Colon (tissue), 2 donors: Measurements from ENCODE around the gene SLC7A1.

Experiments used
- FAIRE-seq: peaks from 2 replicates; lab custom pipeline; 2012; peaks lifted over from hg19 to GRCh38; lab: Jason Lieb, UNC
- donor health status: control.
- donor health status: control.

The SLC7A1 gene

DNA sequence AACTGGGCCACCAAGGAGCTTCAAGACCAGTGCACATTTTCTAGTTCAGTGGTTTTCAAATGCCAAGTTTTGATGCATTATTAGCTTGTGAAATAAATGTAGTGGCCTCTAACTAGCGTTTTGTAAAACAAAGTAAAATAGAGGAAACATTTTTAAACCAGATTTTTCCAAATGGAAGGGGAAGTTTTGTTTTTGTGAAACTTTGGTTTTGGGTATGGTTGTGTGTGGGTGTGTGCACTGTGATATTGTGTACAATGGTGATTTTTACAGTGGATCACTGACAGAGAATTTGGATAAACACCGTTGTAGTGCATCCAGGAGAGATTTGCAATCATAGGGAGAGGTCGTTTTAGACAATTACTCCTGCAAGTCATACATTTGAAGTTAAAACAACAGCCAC lies 108.9 kb downstream of the SLC7A1 start:
- no peak for FAIRE-seq

DNA sequence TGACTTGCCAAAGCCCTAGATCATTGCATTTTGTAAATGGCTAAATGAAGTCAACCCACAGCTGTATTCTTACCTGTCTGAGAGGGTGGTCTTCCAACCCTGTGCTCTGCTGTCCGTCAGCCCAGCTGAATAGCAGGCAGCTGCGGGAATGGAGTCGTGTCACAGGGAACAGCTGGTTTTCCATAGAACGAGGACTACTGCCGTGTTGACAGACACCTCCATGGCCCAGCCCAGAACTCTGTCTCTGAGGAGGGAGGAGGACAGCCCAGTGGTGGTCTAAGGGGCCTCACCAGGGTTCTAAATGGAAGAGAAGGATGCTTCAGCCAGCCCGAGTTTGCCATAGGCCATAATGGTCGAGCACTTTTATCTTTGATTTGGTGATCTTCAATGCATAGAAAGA lies 110.7 kb downstream of the SLC7A1 start:
- no peak for FAIRE-seq

DNA sequence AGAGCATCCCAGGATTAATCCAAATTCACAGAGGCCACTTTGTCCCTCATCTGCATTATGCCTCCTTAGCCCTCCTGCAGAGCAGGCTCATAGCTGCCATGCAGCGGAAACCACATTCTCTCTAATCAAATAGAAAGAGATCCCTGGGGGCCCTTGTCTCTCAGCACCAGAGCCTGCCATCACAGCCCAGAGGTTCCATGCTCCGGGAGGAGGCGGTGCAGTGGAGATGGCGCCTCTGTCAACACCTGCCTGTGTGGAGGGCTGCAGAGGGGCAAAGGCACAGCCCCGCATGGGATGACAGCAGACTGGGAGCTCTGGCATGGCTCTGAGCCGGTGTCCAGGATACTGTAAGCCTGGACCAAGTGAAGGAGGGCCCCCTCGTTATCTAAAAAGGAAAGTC lies 111.3 kb downstream of the SLC7A1 start:
- no peak for FAIRE-seq

DNA sequence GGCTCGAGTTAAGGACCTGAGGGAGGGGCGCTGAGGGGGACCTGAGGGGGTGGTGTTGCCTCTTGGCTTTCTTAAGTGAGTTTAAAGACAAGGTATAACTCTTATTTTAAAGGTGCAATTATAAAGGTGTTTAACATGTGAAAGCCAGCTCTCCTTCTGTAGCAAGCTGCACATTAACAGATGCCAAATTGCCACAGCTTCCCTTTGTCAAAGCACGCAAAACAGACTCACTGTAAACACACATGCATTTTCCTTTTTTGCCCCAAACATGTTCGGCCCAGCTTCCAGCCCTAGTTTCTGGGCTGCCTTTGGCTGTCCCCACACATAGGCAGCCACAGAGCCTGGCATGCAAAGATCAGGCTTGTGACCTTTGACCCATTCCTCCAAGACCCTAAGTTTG lies 111.9 kb downstream of the SLC7A1 start:
- no peak for FAIRE-seq

DNA sequence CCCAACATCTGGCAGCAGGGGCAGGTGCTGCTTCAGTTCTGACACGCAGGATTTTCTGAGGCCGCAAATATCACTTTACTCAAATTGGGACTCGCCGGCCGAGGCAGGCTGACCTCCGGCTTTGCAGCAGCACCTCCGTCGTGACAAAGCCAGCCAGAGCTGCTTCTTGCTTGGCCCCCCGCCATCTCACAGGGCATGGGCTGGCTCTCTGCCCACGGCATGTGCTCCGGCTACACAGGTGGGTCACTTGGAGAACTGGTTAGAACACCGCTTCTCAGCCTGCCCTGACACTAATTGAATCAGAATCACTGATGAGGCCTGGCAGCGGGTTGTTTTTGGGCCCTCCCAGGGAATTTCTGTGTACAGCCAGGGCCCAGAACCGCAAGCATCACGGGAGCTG lies 112.3 kb downstream of the SLC7A1 start:
- no peak for FAIRE-seq

DNA sequence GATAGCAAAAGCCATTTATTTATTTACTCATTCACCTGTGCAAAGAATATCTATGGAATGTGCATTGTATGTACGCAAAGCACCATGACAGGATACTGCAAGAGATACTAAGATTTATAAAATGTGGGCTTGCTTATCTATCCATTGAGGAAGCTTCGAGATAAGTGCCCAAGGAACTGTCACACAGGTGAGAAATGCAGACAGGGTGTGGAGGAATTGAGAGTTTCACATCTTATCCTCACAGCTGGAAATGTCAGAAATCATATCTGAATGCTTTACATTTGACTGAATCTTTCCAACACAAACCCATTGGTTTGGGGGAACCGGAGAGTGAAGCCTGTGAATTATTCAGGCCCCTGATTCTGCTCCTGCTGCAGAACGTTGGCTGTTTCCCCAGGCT lies 113.0 kb downstream of the SLC7A1 start:
- no peak for FAIRE-seq

DNA sequence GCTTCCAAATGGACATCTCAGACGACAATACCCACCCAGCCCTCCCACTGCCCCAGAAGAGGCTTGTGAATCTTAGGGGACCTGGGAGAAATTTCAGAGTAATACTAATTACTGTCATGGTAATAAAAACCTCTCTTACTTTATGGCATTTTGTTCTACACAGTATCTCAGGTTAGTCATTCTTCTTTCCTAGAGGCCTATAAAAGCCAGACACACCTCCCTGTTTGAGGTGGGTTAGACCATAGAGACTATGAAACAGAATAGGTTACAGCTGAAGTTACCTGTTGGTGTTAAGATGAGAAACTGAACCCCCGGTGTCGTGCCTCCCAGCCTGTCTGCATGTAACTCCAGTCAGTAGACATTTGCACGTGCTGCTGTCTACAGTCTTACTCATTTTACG lies 113.9 kb downstream of the SLC7A1 start:
- no peak for FAIRE-seq

DNA sequence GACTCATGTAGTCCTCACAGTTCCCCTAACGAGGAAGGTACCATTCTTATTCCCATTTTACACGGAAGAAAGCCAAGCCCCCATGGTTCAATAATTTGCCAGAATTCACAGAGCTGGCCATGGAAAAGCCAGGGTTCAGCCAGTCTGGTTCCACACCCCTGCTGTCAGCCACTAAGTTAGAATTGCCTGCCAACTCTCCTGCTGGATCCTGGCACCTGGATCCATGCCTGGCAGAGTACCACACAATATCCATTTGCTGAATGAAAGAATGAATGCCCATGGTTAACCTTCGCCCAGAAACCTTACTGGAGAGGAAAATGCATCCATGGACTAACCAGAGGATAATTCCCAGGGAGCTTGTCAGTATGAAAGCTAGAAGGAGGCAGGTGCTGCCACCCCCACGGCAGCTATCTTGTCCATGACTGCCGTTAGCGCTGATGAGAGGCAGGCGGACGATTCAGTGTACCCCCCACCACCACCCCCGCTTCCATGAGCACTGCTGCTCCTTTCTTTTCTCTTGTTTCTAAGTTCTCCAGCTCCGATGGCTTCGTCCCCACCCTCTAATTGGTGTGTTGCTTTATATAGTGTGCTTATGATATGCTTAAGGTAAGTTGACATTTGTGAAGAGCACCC lies 114.5 kb downstream of the SLC7A1 start:
- no peak for FAIRE-seq

DNA sequence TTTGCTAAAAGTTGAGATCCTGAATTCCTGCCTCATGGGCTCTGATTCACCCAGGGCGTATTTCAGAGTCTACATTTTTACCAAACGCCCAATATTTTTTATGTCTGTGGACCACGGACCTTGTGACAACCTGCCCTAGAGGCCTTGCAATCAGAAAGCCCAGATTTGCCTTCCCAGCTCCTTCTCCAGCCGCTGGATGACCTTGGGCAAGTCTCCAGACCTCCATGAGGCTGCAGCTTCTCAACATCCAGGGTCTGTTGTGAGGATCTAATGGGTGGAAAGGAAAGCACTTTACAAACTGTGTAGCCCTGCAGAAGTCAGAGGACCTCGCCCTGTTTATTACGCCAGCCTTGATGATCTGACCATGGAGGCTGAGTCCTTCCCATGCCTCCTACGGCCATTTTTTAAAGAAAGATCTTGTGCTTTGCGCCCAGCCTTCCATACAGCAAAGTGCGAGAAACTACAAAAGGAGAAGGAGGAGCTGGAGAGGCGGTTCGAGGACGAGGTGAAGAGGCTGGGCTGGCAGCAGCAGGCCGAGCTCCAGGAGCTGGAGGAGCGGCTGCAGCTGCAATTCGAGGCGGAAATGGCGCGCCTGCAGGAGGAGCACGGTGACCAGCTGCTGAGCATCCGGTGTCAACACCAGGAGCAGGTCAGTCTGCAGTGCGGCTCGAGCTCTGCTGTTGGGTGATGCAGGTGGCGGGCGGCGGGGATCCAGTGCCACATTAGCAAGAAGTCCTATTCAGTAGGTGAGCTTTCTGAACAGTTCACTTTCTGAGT lies 115.6 kb downstream of the SLC7A1 start:
- FAIRE-seq: no peak

DNA sequence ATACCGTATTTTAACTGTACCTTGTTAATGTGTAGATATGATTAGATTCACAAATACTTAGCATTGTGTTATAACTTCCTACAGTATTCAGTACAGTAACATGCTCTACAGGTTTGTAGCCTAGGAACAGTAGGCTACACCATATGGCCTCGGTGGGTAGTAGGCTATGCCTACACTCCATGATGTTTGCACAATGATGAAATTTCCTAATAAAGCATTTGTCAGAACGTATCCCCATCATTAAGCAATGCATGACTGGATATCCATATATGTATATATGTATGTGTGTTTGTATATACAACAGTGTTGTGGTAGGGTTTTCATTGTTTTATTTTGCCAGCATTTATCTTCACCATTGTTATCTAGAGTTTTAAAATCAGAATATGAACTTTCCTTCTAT lies 119.4 kb downstream of the SLC7A1 start:
- FAIRE-seq: no peak

DNA sequence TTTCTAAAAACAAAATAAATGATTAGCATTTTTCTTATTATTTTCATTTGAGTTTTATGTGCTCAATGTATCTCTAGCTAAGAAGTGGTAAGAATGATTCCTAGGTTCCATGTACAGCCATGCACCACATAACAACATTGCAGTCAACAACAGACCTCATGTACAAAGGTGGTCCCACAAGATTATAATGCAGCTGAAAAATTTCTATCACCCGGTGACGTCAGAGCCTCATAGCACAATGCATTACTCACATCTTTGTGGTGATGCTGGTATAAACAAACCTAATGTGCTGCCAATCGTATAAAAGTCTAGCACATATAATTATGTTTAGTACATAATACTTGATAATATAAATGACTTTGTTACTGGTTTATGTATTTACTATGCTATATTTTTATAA lies 120.5 kb downstream of the SLC7A1 start:
- no peak for FAIRE-seq

DNA sequence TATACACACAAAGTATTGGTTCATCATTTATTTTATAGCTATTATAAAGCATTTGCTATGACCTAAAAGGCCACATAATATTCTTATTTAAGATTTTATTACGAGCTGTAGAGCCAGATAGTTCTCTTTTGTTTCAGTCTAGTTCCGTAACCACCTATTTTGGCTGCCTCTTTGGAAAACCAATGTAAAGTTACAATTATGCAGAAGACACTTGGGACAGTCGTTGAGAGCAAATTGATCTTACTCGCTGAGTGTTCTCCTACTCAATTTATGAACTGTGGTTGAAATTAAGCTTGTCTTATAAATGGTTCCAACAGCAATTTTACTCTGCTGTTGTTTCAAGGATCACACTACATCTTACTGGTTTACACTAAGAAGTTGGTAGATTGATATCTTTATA lies 122.3 kb downstream of the SLC7A1 start:
- no peak for FAIRE-seq

DNA sequence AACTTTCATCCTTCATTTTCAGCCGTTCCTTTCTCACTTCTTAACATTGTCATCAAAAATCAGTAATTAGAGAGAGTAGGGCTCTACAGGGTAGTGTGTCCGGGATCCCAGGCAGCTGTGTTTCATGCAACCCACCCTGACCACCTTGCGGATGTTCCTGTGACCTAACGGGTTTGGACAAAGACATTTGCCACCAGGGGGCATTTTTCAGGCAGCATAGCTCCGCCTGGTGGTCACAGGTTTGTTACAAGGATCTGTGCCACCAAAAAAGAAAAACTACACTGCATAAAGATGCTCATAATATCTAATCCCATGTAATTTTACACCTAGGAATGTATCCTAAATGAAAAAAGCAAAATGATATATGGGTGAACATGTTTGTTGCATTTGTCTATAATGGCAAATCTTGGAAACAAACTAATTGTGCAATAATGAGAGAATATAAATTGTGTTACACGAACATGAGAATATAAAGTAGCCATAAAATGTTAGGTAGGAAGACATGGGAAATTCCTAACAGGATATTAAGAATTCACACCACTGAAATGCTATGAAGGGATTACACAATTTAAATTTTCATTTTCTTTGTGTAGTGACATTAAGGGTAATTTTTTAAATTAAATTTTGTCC lies 123.0 kb downstream of the SLC7A1 start:
- FAIRE-seq: no peak

DNA sequence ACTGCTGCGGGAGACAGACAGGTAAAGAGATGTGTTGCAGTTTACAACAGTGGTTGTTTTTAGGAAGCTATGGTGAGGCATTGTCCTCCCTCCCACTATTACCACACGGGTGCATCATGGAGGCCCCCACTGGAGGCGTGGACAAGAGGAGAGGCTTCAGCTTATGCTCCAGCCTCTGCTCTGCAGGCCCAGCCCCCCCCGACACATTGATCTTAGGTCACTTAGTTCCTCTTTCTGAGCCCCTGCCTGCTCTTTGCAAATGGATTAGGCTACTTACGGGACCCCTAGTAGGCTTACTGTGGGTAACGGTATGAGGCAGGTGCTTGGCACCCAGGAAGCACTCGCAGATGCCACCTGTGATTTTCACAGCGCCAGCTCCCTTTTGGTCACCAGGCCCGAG lies 123.9 kb downstream of the SLC7A1 start:
- no peak for FAIRE-seq

DNA sequence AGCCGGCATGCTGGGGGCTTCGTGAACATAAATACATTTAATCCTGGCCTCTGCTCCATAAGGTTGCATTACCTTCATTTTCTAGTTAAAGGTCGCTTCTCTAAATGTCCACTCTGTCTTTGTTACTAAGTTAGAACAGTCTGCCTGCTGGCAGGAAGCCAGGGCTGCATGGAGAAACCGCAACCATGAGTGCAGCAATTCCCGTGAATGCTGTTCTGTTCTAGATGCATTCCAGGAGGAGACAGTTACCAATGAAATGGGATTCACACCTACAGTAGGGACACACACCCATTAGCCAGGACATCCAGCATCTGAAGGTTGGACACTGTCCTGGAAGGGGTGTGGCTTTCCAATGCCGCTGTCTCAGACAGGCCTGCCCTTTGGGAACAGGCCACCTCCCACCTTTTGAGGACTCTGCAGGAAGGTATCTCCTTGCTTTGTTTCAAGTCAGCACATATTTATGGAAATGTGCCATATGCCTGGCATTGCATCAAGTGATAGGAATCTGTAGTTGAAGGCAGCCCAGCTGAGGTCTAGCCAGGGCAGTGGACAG lies 129.7 kb downstream of the SLC7A1 start:
- FAIRE-seq: no peak

DNA sequence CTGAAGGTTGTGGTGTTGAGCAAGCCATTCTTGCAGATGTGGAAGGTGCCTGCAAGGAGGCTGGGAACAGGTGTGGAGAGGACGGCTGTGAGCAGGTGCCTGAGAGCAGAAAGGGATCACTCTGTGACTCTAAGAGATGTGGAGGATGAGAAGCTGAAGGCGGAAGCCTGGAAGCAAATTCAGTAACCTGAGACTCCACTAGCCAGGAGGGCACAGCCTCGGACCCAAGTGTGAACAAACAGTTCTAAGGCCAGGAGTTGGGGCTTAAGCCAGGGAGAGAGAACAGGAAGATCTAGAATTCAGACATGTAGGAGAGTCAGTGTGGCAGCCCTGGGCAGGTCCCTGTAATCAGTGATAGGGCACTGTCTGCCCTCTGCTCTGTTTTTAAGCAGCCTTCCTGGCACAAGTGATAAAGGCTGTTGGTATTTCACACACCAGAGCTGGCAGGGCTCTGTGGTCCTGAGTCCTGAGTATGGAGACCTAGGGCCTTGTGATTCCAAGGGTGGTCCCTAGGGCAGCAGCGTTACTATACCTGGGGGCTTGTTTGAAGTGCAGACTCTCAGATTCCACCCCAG lies 131.3 kb downstream of the SLC7A1 start:
- FAIRE-seq: no peak

DNA sequence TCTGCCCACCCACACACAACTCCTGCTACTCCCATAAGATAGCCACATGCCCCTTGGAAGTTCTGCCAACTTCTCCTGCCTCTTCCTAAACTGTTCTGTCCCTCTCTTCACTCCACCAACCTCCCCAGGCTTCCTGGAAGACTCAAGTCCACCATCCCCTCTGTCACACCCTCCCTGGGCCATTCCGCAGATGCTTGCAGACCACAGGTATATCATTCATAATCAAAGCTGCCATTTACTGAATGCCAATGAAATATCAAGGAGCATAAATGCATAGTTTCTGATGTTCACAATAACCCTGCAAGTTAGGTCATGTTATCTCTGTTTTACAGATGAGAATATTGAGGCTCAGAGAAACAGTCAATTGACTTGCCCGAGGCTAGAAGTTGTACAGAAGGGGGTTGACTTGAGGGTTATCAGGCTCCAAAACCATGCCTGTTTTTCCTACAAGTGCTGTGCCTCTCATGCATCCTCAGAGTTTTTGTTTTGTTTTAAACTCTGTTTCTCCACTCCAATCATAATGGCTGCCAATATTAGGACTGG lies 135.6 kb downstream of the SLC7A1 start:
- no peak for FAIRE-seq
